Gastrocnemius medialis (tissue), 4 donors: ENCODE data around the gene NAP1L2. TPM values are rescaled to one million over a fixed set of nuclear protein-coding genes. Genes with fewer than 3 reads are reported as not detected.
"Not testable (repeated sequence)": the region's sequence is repeated elsewhere in the genome, so short reads cannot be mapped to it uniquely, and the experiment has no call there.

Experiments used
- ATAC-seq, 2 donors: fragments of 150-250 bp; one replicate each; pipeline ENCODE4 v1.9.1; 2016
- DNase-seq, 2 donors: peaks; one replicate each; pipeline ENCODE4 v3.0.0-alpha.2; 2019
- H3K27ac ChIP-seq, 4 donors: fragments of 200-600 bp; sonication (generic); 1 replicate in 1 of 4; 2 replicates in 3 of 4; pipeline ENCODE4 v1.5.1; 2016 to 2018; ENCODE audit warnings: mild to moderate bottlenecking in 2 of 4, moderate library complexity in 1 of 4
- H3K27me3 ChIP-seq, 3 donors: fragments of 200-600 bp; sonication (generic) in 2 of 3; 1 replicate in 1 of 3; 2 replicates in 2 of 3; pipeline versions ENCODE4 v1.5.1 to v1.6.0; 2016 to 2019; ENCODE audit warnings: mild to moderate bottlenecking in 1 of 3, moderate library complexity in 1 of 3
- H3K36me3 ChIP-seq, 2 donors: fragments of 200-600 bp; sonication (generic) in 1 of 2; one replicate each; pipeline ENCODE4 v1.5.1; 2017 to 2018
- H3K4me1 ChIP-seq, 2 donors: fragments of 200-600 bp; sonication (generic) in 1 of 2; one replicate each; pipeline ENCODE4 v1.5.1; 2016 to 2017; ENCODE audit warnings: mild to moderate bottlenecking in 2 of 2
- H3K4me3 ChIP-seq, 4 donors: fragments of 200-600 bp; sonication (generic) in 3 of 4; 1 replicate in 1 of 4; 2 replicates in 3 of 4; pipeline ENCODE4 v1.5.1; 2016 to 2019; ENCODE audit warnings: mild to moderate bottlenecking in 2 of 4
- H3K9me3 ChIP-seq, 3 donors: fragments of 200-600 bp; sonication (generic) in 2 of 3; 1 replicate in 1 of 3; 2 replicates in 2 of 3; pipeline ENCODE4 v1.5.1; 2016 to 2019
- CTCF ChIP-seq, 5 experiments: fragments of 450-650 bp in 3 of 5; fragments of 200-600 bp in 2 of 5; sonication (generic) in 2 of 5; IDR thresholded peaks in 4 of 5; conservative IDR thresholded peaks in 1 of 5; 1 replicate in 4 of 5; 2 replicates in 1 of 5; pipeline ENCODE4 v1.5.1; 2016 to 2019; ENCODE audit warnings: antibody characterized with exemption in 5 of 5, mild to moderate bottlenecking in 3 of 5, moderate library complexity in 3 of 5
- POLR2A ChIP-seq, 2 donors: fragments of 450-650 bp; IDR thresholded peaks; one replicate each; pipeline ENCODE4 v1.6.1; 2017; ENCODE audit warnings: antibody characterized with exemption in 2 of 2, mild to moderate bottlenecking in 2 of 2, moderate library complexity in 2 of 2
- in situ Hi-C, 4 donors: fragments of 200-750 bp; cut with MboI; loops; one replicate each; pipeline versions ENCODE4 v1.15.0 to v1.8.0; 2017; ENCODE audit warnings: low sequenced_read_pairs in 4 of 4
- intact Hi-C: fragments of 100-400 bp; cut with DNase I; formaldehyde crosslinking; loops from one replicate; pipeline ENCODE4 v1.15.1; 2023; ENCODE audit warnings: low total_unique reads
- total RNA-seq, 4 donors: library from RNA; depleted of rRNA; stranded (reverse); fragments of >200 nt; gene quantifications; one replicate each; pipeline versions ENCODE4 v1.1.0 to v1.2.3, GENCODE V29; 2016

NAP1L2 gene
- total RNA-seq, 4 donors from 2014 or later = 0.22 to 1.1 (median 0.65) TPM

DNA sequence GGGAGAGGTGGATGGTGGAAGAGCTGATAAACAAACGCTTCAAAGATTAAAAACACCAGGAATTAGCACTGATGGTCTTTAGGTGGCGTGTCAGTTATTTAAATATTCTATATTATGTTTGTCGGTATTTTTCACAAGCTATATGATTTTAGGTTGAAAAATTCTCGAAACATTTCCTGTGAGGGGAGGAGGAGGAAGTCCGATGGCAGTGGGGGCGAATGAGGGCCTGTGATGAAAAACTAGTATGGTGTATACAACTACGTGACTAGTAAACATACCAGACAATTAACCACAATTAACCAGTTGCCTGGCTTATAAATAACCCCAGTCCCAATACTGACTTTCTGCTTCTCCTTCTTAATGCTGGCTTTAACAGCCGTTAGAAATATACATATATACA, 595 bp upstream of the NAP1L2 start:
- intact Hi-C loops (no loop called here), in situ Hi-C loops (no loop called here)
- peak overlapping the region; percentile 47 to 54 (median 48) for H3K4me3 ChIP-seq
- no peaks in the 10 kb centered on the region for H3K36me3 ChIP-seq
- peaks cover 0 to 4% (median 0%) of the 10 kb centered on the region in 3 donors for H3K9me3 ChIP-seq
- ATAC-seq (no peak), DNase-seq (no peak)
- no peak for TF ChIP-seq CTCF (IDR thresholded peaks at IDR 0.05 in 4 of 5, conservative IDR thresholded peaks at IDR 0.05 in 1 of 5)
- TF ChIP-seq POLR2A (IDR thresholded peaks at IDR 0.05) = no peak
- no peaks in the 10 kb centered on the region for H3K27me3 ChIP-seq
- H3K27ac ChIP-seq = peak overlapping the region in 1 of 4 donors; percentile 22
- H3K4me1 ChIP-seq = no peaks in the 10 kb centered on the region

- no peaks in the 10 kb centered on the region for H3K27me3 ChIP-seq
- H3K36me3 ChIP-seq = no peaks in the 10 kb centered on the region
- intact Hi-C loops (no loop called here), in situ Hi-C loops (no loop called here)
- TF ChIP-seq POLR2A (IDR thresholded peaks at IDR 0.05) (no peak), CTCF (IDR thresholded peaks at IDR 0.05 in 4 of 5, conservative IDR thresholded peaks at IDR 0.05 in 1 of 5) (no peak)
- H3K9me3 ChIP-seq = no peaks in the 10 kb centered on the region
- no peak for ATAC-seq
- no peak for DNase-seq
- H3K27ac ChIP-seq = peak overlapping the region in 1 of 4 donors; percentile 26
- H3K4me3 ChIP-seq = peak overlapping the region; percentile 47 to 54 (median 48)
- no peaks in the 10 kb centered on the region for H3K4me1 ChIP-seq
These were observed 771 bp downstream of the NAP1L2 start for GRCh38 chrX:73213734-73214425.

- intact Hi-C loops = no loop called here
- no peaks in the 10 kb centered on the region for H3K27me3 ChIP-seq
- H3K36me3 ChIP-seq = no peaks in the 10 kb centered on the region
- H3K4me3 ChIP-seq = no peak overlapping the region
- H3K4me1 ChIP-seq = no peaks in the 10 kb centered on the region
- in situ Hi-C loops = no loop called here
- H3K9me3 ChIP-seq = no peaks in the 10 kb centered on the region
- no peak for DNase-seq
- TF ChIP-seq POLR2A (IDR thresholded peaks at IDR 0.05) (no peak), CTCF (IDR thresholded peaks at IDR 0.05 in 4 of 5, conservative IDR thresholded peaks at IDR 0.05 in 1 of 5) (no peak)
- no peak for ATAC-seq
- no peak overlapping the region for H3K27ac ChIP-seq
These were observed 8.3 kb downstream of the NAP1L2 start for GRCh38 chrX:73206366-73206765.

DNA sequence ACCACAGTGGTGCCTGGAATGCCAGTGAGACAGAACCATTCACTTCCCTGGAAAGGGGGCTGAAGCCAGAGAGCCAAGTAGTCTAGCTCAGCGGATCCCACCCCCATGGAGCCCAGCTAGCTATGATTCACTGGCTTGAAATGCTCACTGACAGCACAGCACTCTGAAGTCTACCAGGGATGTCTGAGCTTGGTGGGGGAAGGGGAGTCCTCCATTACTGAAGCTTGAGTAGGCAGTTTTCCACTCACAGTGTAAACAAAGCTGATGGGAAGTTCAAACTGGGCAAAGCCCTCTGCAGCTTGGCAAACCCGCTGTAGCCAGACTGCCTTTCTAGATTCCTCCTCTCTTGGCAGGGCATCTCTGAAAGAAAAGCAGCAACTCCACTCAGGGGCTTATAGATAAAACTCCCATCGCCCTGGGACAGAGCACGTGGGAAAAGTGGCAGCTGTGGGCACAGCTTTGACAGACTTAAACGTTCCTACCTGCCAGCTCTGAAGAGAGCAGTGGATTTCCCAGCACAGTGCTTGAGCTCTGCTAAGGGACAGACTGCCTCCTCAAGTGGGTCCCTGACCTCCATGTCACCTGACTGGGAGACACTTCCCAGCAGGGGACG, 32.0 kb downstream of the NAP1L2 start:
- Histone ChIP-seq H3K27me3 (no peaks in the 10 kb centered on the region), H3K4me3 (no peak overlapping the region), H3K4me1 (no peaks in the 10 kb centered on the region), H3K27ac (no peak overlapping the region), H3K9me3 (no peaks in the 10 kb centered on the region), H3K36me3 (no peaks in the 10 kb centered on the region)
- no peak for DNase-seq
- intact Hi-C loops = no loop called here
- ATAC-seq = no peak
- in situ Hi-C loops = no loop called here
- TF ChIP-seq CTCF (IDR thresholded peaks at IDR 0.05 in 4 of 5, conservative IDR thresholded peaks at IDR 0.05 in 1 of 5) = no peak
- no peak for TF ChIP-seq POLR2A (IDR thresholded peaks at IDR 0.05)

DNA sequence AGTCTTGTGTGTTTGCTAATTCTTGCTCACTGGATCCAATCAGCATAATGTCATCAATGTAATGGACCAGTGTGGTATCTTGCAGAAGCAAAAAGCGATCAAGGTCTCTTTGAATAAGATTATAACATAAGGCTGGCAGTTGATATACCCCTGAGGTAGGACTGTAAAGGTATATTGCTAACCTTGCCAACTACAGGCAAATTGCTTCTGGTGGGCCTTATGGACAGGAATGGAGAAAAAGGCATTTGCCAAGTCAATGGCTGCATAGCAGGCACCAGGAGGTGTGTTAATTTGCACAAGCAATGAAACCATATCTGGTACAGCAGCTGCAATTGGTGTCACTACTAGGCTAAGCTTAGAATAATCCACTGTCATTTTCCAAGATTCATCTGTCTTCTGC, 45.7 kb downstream of the NAP1L2 start:
- H3K4me3 ChIP-seq, H3K4me1 ChIP-seq: not testable (repeated sequence)

More for the DNA sequence above, 45.7 kb downstream of the NAP1L2 start:
- ATAC-seq, H3K36me3 ChIP-seq, H3K27ac ChIP-seq, intact Hi-C loops, H3K27me3 ChIP-seq, H3K9me3 ChIP-seq, in situ Hi-C loops, DNase-seq: not testable (repeated sequence)

Other genes with a start within 250 kb of the NAP1L2 start
- not detected for gene PABPC1L2B, start 211.9 kb downstream of the NAP1L2 start, total RNA-seq
- not detected for gene PABPC1L2A, start 135.3 kb downstream of the NAP1L2 start, total RNA-seq
- not detected for gene CDX4, start 232.2 kb upstream of the NAP1L2 start, total RNA-seq